Common myeloid progenitor, CD34-positive (primary cell): Measurements from ENCODE around the gene PAPSS1.

Experiments used
- CTCF ChIA-PET: fragments of 350-600 bp; sonication (Branson Sonifier 250); formaldehyde crosslinking; loops from one replicate; lab custom pipeline; 2021; ENCODE audit warnings: antibody characterized with exemption; lab: Charles Lee
- POLR2A ChIA-PET: fragments of 350-600 bp; sonication (Branson Sonifier 250); formaldehyde crosslinking; loops from one replicate; lab custom pipeline; 2021; ENCODE audit warnings: antibody characterized with exemption; lab: Charles Lee
- DNase-seq, 3 donors: peaks; one replicate each; pipeline versions ENCODE4 v3.0.0 to v3.0.0-alpha.2; 2013
- H3K27ac ChIP-seq, 2 experiments: 1 replicate in 1 of 2; 2 replicates in 1 of 2; pipeline ENCODE4 v1.7.0; 2013; ENCODE audit warnings: inconsistent platforms in 2 of 2, low read length in 2 of 2, mild to moderate bottlenecking in 2 of 2, low read depth in 1 of 2, moderate library complexity in 1 of 2; ENCODE audit not compliant: severe bottlenecking in 2 of 2, insufficient read depth in 1 of 2, poor library complexity in 1 of 2
- H3K27me3 ChIP-seq, 5 experiments: replicated peaks in 2 of 5; 1 replicate in 3 of 5; 2 replicates in 2 of 5; pipeline versions ENCODE4 v1.6.1 to v1.7.0; 2013; ENCODE audit warnings: low read length in 4 of 5, mild to moderate bottlenecking in 2 of 5, moderate library complexity in 2 of 5, inconsistent platforms in 1 of 5; ENCODE audit not compliant: insufficient read depth in 5 of 5, control insufficient read depth in 4 of 5
- H3K36me3 ChIP-seq, 4 experiments: 1 replicate in 2 of 4; 2 replicates in 2 of 4; pipeline versions ENCODE4 v1.6.1 to v1.7.0; 2013; ENCODE audit warnings: low read length in 3 of 4, control low read depth in 1 of 4, mild to moderate bottlenecking in 1 of 4; ENCODE audit not compliant: control insufficient read depth in 4 of 4, insufficient read depth in 4 of 4
- H3K4me1 ChIP-seq, 4 experiments: 1 replicate in 3 of 4; 2 replicates in 1 of 4; pipeline versions ENCODE4 v1.6.1 to v1.7.1; 2013; ENCODE audit warnings: low read length in 3 of 4, mild to moderate bottlenecking in 3 of 4, control low read depth in 1 of 4, inconsistent platforms in 1 of 4, moderate library complexity in 1 of 4; ENCODE audit not compliant: control insufficient read depth in 4 of 4, insufficient read depth in 4 of 4; ENCODE audit errors: control extremely low read depth in 1 of 4
- H3K4me3 ChIP-seq, 7 experiments: 1 replicate in 4 of 7; 2 replicates in 3 of 7; pipeline versions ENCODE4 v1.5.1 to v1.7.0; 2013; ENCODE audit warnings: mild to moderate bottlenecking in 7 of 7, low read length in 6 of 7, moderate library complexity in 6 of 7, inconsistent platforms in 2 of 7, low read depth in 2 of 7, control low read depth in 1 of 7; ENCODE audit not compliant: insufficient read depth in 4 of 7, control insufficient read depth in 1 of 7; ENCODE audit errors: extremely low read depth in 1 of 7
- H3K9me3 ChIP-seq, 5 experiments: 1 replicate in 4 of 5; 2 replicates in 1 of 5; pipeline versions ENCODE4 v1.6.1 to v1.7.1; 2013; ENCODE audit warnings: low read length in 4 of 5, mild to moderate bottlenecking in 2 of 5, inconsistent platforms in 1 of 5, low read depth in 1 of 5, moderate library complexity in 1 of 5; ENCODE audit not compliant: control insufficient read depth in 4 of 5, insufficient read depth in 2 of 5; ENCODE audit errors: control extremely low read depth in 1 of 5
- WGBS: methylation state at CpG from one replicate; pipeline ENCODE4 v1.1.5; 2013; ENCODE audit not compliant: insufficient coverage; 5-methylcytosine and 5-hydroxymethylcytosine counted together

The PAPSS1 gene

GRCh38 chr4:107719207-107719921, 670 bp downstream of the PAPSS1 start:
- H3K36me3 ChIP-seq, result peaks cover 2 to 8% (median 5%) of the 10 kb centered on the region in 4 experiments
- under 1% methylated on average over 26 of the region's 28 CpGs for WGBS
- H3K4me3 ChIP-seq, result peak overlapping the region; percentile 67 to 100 (median 95)
- H3K4me1 ChIP-seq, result peaks cover 9 to 27% (median 20%) of the 10 kb centered on the region in 4 experiments
- H3K9me3 ChIP-seq, result no peaks in the 10 kb centered on the region
- POLR2A ChIA-PET, result no interaction called here
- CTCF ChIA-PET, result interaction anchor here (1.6 to 4.9 kb wide), 3 partner anchors 16 to 27 kb away, joined by 4 to 66 read pairs (median 7); no protein-coding TSS in a partner anchor
- H3K27me3 ChIP-seq, result no peaks in the 10 kb centered on the region
- peak in 2 of 3 donors; percentile 59 to 70 for DNase-seq
- H3K27ac ChIP-seq, result peak overlapping the region in 1 of 2 experiments; percentile 69

DNA sequence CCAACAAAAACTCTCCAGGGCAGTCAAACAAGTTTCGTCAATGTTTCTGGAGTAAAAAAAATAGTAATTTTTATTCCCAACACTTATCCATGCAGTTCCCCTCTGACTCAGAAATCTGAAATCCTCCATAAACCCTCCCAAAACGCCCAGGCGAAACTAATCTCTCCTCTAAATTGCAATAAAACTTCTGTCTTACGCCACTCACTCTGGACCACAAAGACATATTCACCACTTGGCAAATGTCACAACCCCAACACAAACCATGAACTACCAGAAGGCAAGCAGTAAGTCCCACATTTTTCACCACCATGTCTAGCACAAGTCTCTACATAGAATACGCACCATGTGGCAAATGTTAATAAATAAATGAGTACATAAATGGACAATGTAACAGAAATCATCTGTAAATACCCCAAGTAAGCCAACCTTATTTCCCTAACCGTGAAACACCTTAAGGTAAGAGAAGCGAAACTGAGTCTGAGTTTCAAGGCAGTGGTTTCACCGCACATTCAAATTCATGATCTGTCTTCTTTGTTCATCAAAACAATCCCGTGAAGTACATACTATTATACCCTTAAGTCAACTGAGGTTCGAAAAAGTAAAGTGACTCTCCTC, 1.6 kb downstream of the PAPSS1 start:
- H3K4me3 ChIP-seq, result peak overlapping the region in 6 of 7 experiments; percentile 5 to 96 (median 94)
- H3K27me3 ChIP-seq, result no peaks in the 10 kb centered on the region

DNA sequence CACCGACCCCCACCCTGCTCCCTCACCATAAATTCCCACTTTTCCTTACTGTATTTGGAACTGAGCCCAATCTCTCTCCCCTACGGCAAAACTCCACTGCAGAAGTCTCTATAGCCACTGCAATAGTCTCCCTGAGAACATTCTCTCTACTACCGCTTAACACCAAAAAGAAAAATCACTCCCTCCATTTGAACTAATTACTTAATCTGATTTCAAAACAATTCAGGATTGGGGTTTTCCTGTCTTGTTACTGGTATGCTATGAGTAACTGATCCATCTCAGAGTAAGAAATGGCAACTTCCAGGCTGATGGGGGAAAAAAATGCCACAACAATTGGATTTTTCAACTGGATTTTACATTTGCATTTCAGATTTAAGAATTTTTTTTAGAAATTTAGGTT, 5.8 kb downstream of the PAPSS1 start:
- DNase-seq, result no peak
- WGBS, result 100% methylated on average over 2 of the region's 3 CpGs
- POLR2A ChIA-PET, result no interaction called here
- Histone ChIP-seq H3K4me1 (peaks cover 7 to 25% (median 9%) of the 10 kb centered on the region in 4 experiments), H3K36me3 (peaks cover 4 to 12% (median 7%) of the 10 kb centered on the region in 4 experiments), H3K27ac (no peak overlapping the region), H3K4me3 (no peak overlapping the region), H3K9me3 (peaks cover 0 to 8% (median 4%) of the 10 kb centered on the region in 5 experiments), H3K27me3 (no peaks in the 10 kb centered on the region)
- CTCF ChIA-PET, result interaction anchor here (3.3 kb wide), 1 partner anchor 7 kb away, joined by 14 read pairs; no protein-coding TSS in a partner anchor

More for the DNA sequence above, 1.6 kb downstream of the PAPSS1 start:
- H3K27ac ChIP-seq, result no peak overlapping the region
- WGBS, result 93% methylated on average over 7 of the region's 10 CpGs
- H3K36me3 ChIP-seq, result peaks cover 2 to 8% (median 5%) of the 10 kb centered on the region in 4 experiments
- H3K4me1 ChIP-seq, result peaks cover 9 to 27% (median 20%) of the 10 kb centered on the region in 4 experiments
- H3K9me3 ChIP-seq, result no peaks in the 10 kb centered on the region
- DNase-seq, result peak in 1 of 3 donors; percentile 28
- CTCF ChIA-PET, result interaction anchor here (4.9 kb wide), 1 partner anchor 17 kb away, joined by 66 read pairs; no protein-coding TSS in a partner anchor
- POLR2A ChIA-PET, result no interaction called here

GRCh38 chr4:107712236-107712635, 7.8 kb downstream of the PAPSS1 start:
- ChIA-PET POLR2A (no interaction called here), CTCF (no interaction called here)
- WGBS, result 100% methylated on average over 2 of the region's 2 CpGs
- H3K27me3 ChIP-seq, result no peaks in the 10 kb centered on the region
- H3K36me3 ChIP-seq, result peaks cover 5 to 15% (median 8%) of the 10 kb centered on the region in 4 experiments
- no peak for DNase-seq
- H3K4me1 ChIP-seq, result peaks cover 0 to 17% (median 0%) of the 10 kb centered on the region in 4 experiments
- no peak overlapping the region for H3K27ac ChIP-seq
- peaks cover 1 to 22% (median 7%) of the 10 kb centered on the region in 5 experiments for H3K9me3 ChIP-seq
- no peak overlapping the region for H3K4me3 ChIP-seq

DNA sequence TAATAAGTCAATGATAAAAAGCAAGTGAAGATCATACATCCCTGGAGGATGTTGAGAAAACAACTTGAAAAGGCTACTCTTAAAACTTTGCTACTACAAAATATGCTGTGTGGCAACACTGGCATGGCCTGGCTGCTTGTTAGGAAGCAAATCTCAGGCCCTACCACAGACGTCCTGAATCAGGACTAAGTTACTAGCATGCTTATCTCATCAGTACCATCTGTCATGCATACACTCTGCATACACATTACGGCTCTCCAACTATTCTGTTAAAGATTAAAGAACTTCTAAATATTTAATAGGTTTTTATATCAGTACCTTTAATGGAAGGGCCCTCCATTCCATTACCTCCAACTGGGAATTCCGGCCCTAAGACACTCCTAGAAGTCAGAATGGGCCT, 8.2 kb downstream of the PAPSS1 start:
- CTCF ChIA-PET, result no interaction called here
- DNase-seq, result peak in 2 of 3 donors; percentile 47 to 76
- no peak overlapping the region for H3K4me3 ChIP-seq
- no peaks in the 10 kb centered on the region for H3K27me3 ChIP-seq
- H3K9me3 ChIP-seq, result peaks cover 5 to 26% (median 10%) of the 10 kb centered on the region in 5 experiments
- POLR2A ChIA-PET, result no interaction called here
- peaks cover 0 to 17% (median 0%) of the 10 kb centered on the region in 4 experiments for H3K4me1 ChIP-seq
- WGBS, result 40% methylated on average over 1 of the region's 3 CpGs
- peaks cover 5 to 15% (median 10%) of the 10 kb centered on the region in 4 experiments for H3K36me3 ChIP-seq
- H3K27ac ChIP-seq, result no peak overlapping the region

DNA sequence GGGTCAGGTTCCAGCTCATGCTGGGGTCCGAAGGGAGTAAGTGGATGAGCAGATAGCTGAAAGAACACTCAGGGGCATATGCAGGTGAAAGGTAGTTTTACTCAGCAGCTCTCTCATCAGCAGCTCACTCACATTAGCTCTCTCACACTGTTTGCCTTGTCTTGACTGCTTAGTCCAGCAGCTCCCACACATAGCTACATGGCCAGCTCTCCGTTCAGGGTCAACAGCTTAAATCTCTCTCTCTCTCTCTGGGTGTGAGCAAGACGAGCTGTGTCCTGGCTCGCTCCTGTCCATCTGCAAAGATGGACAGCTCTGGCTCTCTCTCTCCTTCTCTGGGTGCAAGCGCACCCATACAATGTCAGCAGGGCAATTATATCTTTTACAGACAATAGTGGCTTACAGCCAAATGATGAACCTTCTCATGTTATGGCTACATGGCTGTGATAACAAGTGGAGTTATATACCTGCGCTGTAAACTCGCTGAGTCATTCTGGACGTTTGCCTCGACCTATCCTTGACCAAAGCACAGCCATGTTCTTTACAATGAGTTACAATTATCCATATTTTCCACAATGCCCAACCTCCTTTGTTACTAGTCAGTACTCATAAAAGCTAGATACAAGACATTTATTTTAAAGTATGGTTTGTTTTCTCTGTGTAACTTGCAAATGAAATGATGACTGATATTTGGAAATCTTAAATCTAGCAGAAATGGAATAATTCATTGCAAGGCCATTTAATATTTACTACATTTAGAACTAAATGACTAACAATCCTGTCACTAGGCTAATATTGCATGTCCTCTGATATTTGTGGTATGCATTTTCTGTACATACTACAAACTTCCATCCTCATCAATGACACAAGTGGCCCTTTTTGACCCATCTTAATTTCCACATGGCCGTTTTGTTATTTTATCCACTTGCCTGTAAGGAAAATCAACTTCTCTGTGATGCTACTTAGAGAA, 9.3 kb downstream of the PAPSS1 start:
- POLR2A ChIA-PET, result no interaction called here
- H3K4me1 ChIP-seq, result peaks cover 0 to 17% (median 0%) of the 10 kb centered on the region in 4 experiments

More for the DNA sequence above, 9.3 kb downstream of the PAPSS1 start:
- CTCF ChIA-PET, result no interaction called here
- H3K27me3 ChIP-seq, result no peaks in the 10 kb centered on the region
- peaks cover 9 to 36% (median 14%) of the 10 kb centered on the region in 5 experiments for H3K9me3 ChIP-seq
- H3K36me3 ChIP-seq, result peaks cover 3 to 15% (median 6%) of the 10 kb centered on the region in 4 experiments
- no peak overlapping the region for H3K27ac ChIP-seq
- DNase-seq, result no peak
- H3K4me3 ChIP-seq, result no peak overlapping the region
- 99% methylated on average over 6 of the region's 10 CpGs for WGBS
